Small intestine (tissue), 7 donors: Measurements from ENCODE around the gene DOCK4. TPM values are rescaled to one million over a fixed set of nuclear protein-coding genes. Genes with fewer than 3 reads are reported as not detected.
A peak's percentile ranks its signal among the peaks of the same experiment; 100 is the strongest.

Source experiments
- DNase-seq, 2 donors: peaks; one replicate each; pipeline versions ENCODE4 v3.0.0 to v3.0.0-alpha.2; 2013
- FAIRE-seq: peaks from 2 replicates; lab custom pipeline; 2012; peaks lifted over from hg19 to GRCh38; lab: Jason Lieb, UNC
- H3K27ac ChIP-seq, 3 donors: one replicate each; pipeline ENCODE4 v1.5.1; 2013; ENCODE audit warnings: low read length in 2 of 3, mild to moderate bottlenecking in 2 of 3, control low read depth in 1 of 3, inconsistent platforms in 1 of 3, low read depth in 1 of 3, moderate library complexity in 1 of 3
- H3K27me3 ChIP-seq, 3 donors: one replicate each; pipeline ENCODE4 v1.6.1; 2013; ENCODE audit warnings: low read length in 3 of 3, inconsistent platforms in 1 of 3; ENCODE audit not compliant: control insufficient read depth in 3 of 3, insufficient read depth in 3 of 3
- H3K36me3 ChIP-seq, 3 donors: one replicate each; pipeline ENCODE4 v1.6.1; 2013; ENCODE audit warnings: low read length in 3 of 3, inconsistent platforms in 1 of 3, low read depth in 1 of 3, mild to moderate bottlenecking in 1 of 3, moderate library complexity in 1 of 3; ENCODE audit not compliant: control insufficient read depth in 3 of 3, insufficient read depth in 2 of 3
- H3K4me1 ChIP-seq, 3 donors: one replicate each; pipeline ENCODE4 v1.6.1; 2013; ENCODE audit warnings: low read length in 2 of 3, inconsistent platforms in 1 of 3, low read depth in 1 of 3, mild to moderate bottlenecking in 1 of 3, moderate library complexity in 1 of 3; ENCODE audit not compliant: control insufficient read depth in 3 of 3, insufficient read depth in 2 of 3
- H3K4me3 ChIP-seq, 3 donors: one replicate each; pipeline ENCODE4 v1.5.1; 2013; ENCODE audit warnings: low read length in 3 of 3, control low read depth in 1 of 3, inconsistent platforms in 1 of 3, low read depth in 1 of 3, mild to moderate bottlenecking in 1 of 3, moderate library complexity in 1 of 3
- H3K9me3 ChIP-seq, 2 donors: one replicate each; pipeline ENCODE4 v1.6.1; 2013; ENCODE audit warnings: low read depth in 1 of 2, low read length in 1 of 2; ENCODE audit not compliant: control insufficient read depth in 2 of 2, insufficient read depth in 1 of 2
- WGBS, 3 donors: extraction: QIAGEN DNeasy Blood & Tissue Kit; methylation state at CpG; one replicate each; pipeline ENCODE4 v1.1.7; 2013; 5-methylcytosine and 5-hydroxymethylcytosine counted together
- polyA plus RNA-seq, 4 donors: library from polyadenylated mRNA; stranded (reverse) in 3 of 4; unstranded in 1 of 4; fragments of 200-250 nt in 3 of 4; fragments of 120-200 nt in 1 of 4; gene quantifications; one replicate each; pipeline versions ENCODE4 v1.2.1 to v1.2.3, GENCODE V29; 2013
- donor health status: healthy with polysubstance abuse.
- donor health status: control.
- donor health status: control.
- donor health status: Bipolar disorder and iron deficiency.
- donor health status: healthy.

Gene DOCK4
- polyA plus RNA-seq, 4 donors = 1.9 to 4.1 (median 3.8) TPM; not detected in 1

- no peak overlapping the region for H3K4me3 ChIP-seq
- peaks cover 0 to 3% (median 1%) of the 10 kb centered on the region in 3 donors for H3K4me1 ChIP-seq
- no peak for FAIRE-seq
- no peak overlapping the region for H3K27ac ChIP-seq
- DNase-seq = no peak
- H3K9me3 ChIP-seq = no peaks in the 10 kb centered on the region
- WGBS, 3 donors = 31 to 79% (median 65%) methylated on average over 4 of the region's 4 CpGs
- no peaks in the 10 kb centered on the region for H3K27me3 ChIP-seq
- no peaks in the 10 kb centered on the region for H3K36me3 ChIP-seq
Measured at GRCh38 chr7:112136271-112137008, 69.8 kb downstream of the DOCK4 start.

- Histone ChIP-seq H3K4me1 (peaks cover 0 to 3% (median 1%) of the 10 kb centered on the region in 3 donors), H3K9me3 (no peaks in the 10 kb centered on the region), H3K36me3 (no peaks in the 10 kb centered on the region), H3K27me3 (no peaks in the 10 kb centered on the region), H3K27ac (no peak overlapping the region), H3K4me3 (no peak overlapping the region)
- DNase-seq (no peak), FAIRE-seq (no peak)
- WGBS, 3 donors = 21 to 60% (median 39%) methylated on average over 1 of the region's 1 CpG
Measured at GRCh38 chr7:112135815-112136214, 70.4 kb downstream of the DOCK4 start.

- Histone ChIP-seq H3K4me1 (peaks cover 0 to 3% (median 1%) of the 10 kb centered on the region in 3 donors), H3K27me3 (no peaks in the 10 kb centered on the region), H3K9me3 (no peaks in the 10 kb centered on the region), H3K4me3 (no peak overlapping the region), H3K36me3 (no peaks in the 10 kb centered on the region), H3K27ac (no peak overlapping the region)
- 30 to 61% (median 44%) methylated on average over 3 of the region's 3 CpGs for WGBS, 3 donors
- peak in 1 of 2 donors; percentile 63 for DNase-seq
- FAIRE-seq = no peak
Measured at GRCh38 chr7:112134039-112134438, 72.2 kb downstream of the DOCK4 start.

- FAIRE-seq = no peak
- Histone ChIP-seq H3K36me3 (no peaks in the 10 kb centered on the region), H3K27ac (no peak overlapping the region), H3K27me3 (no peaks in the 10 kb centered on the region), H3K4me1 (peaks cover 0 to 3% (median 0%) of the 10 kb centered on the region in 3 donors), H3K4me3 (no peak overlapping the region), H3K9me3 (no peaks in the 10 kb centered on the region)
- DNase-seq = no peak
- WGBS, 3 donors = 88 to 96% (median 94%) methylated on average over 7 of the region's 7 CpGs
Measured at GRCh38 chr7:112133328-112133727, 72.9 kb downstream of the DOCK4 start.

- H3K4me1 ChIP-seq = peaks cover 0 to 3% (median 0%) of the 10 kb centered on the region in 3 donors
Measured at GRCh38 chr7:112132051-112132694, 74.0 kb downstream of the DOCK4 start.

GRCh38 chr7:112130729-112131410, 75.3 kb downstream of the DOCK4 start:
- no peaks in the 10 kb centered on the region for H3K4me1 ChIP-seq
- FAIRE-seq (no peak), DNase-seq (no peak)
- no peaks in the 10 kb centered on the region for H3K9me3 ChIP-seq
- H3K4me3 ChIP-seq = no peak overlapping the region
- no peak overlapping the region for H3K27ac ChIP-seq
- H3K36me3 ChIP-seq = no peaks in the 10 kb centered on the region
- 82 to 91% (median 88%) methylated on average over 10 of the region's 10 CpGs for WGBS, 3 donors
- H3K27me3 ChIP-seq = no peaks in the 10 kb centered on the region

More at GRCh38 chr7:112132051-112132694, 74.0 kb downstream of the DOCK4 start:
- no peak for FAIRE-seq
- H3K27me3 ChIP-seq = no peaks in the 10 kb centered on the region
- WGBS, 3 donors = 63 to 78% (median 68%) methylated on average over 4 of the region's 4 CpGs
- no peaks in the 10 kb centered on the region for H3K9me3 ChIP-seq
- no peaks in the 10 kb centered on the region for H3K36me3 ChIP-seq
- no peak for DNase-seq
- H3K4me3 ChIP-seq = no peak overlapping the region
- H3K27ac ChIP-seq = no peak overlapping the region

- Histone ChIP-seq H3K4me3 (no peak overlapping the region), H3K27ac (peak overlapping the region in 1 of 3 donors; percentile 1), H3K9me3 (peaks cover 0 to 1% of the 10 kb centered on the region in 2 donors), H3K27me3 (no peaks in the 10 kb centered on the region), H3K4me1 (no peaks in the 10 kb centered on the region), H3K36me3 (no peaks in the 10 kb centered on the region)
- 54 to 67% (median 58%) methylated on average over 5 of the region's 5 CpGs for WGBS, 3 donors
- FAIRE-seq (no peak), DNase-seq (no peak)
Measured at GRCh38 chr7:112129655-112130323, 76.4 kb downstream of the DOCK4 start.
